Nephron progenitor cell (in vitro differentiated cells): ENCODE results near the gene TPX2.
A peak's percentile ranks its signal among the peaks of the same experiment; 100 is the strongest.

Source experiments
- DNase-seq: peaks from one replicate; pipeline ENCODE4 v3.0.0; 2021
- H3K27ac Mint-ChIP-seq: 2 replicates; pipeline ENCODE4 v1.8.0; 2021; ENCODE audit warnings: mild to moderate bottlenecking, moderate library complexity, mixed read lengths
- H3K27me3 Mint-ChIP-seq: 2 replicates; pipeline ENCODE4 v1.8.0; 2021; ENCODE audit warnings: mild to moderate bottlenecking, low read depth, mixed read lengths; ENCODE audit not compliant: poor library complexity
- H3K36me3 Mint-ChIP-seq: 2 replicates; pipeline ENCODE4 v1.8.0; 2021; ENCODE audit warnings: low read depth, mixed read lengths
- H3K4me1 Mint-ChIP-seq: 2 replicates; pipeline ENCODE4 v1.8.0; 2021; ENCODE audit warnings: mixed read lengths
- H3K4me3 Mint-ChIP-seq: 2 replicates; pipeline ENCODE4 v1.8.0; 2021; ENCODE audit warnings: mild to moderate bottlenecking, moderate library complexity, mixed read lengths
- H3K9me3 Mint-ChIP-seq: 2 replicates; pipeline ENCODE4 v1.8.0; 2021; ENCODE audit warnings: mild to moderate bottlenecking, moderate library complexity, mixed read lengths
- TF ChIP-seq, protein P1 (sequence below): fragments of 200-600 bp; sonication (generic); IDR thresholded peaks from 2 replicates; pipeline ENCODE4 v1.5.0; 2021; ENCODE audit warnings: antibody characterized with exemption

The TPX2 gene

GRCh38 chr20:31713312-31714273 lies 25.5 kb upstream of the TPX2 start:
- no peak for DNase-seq
- peak overlapping the region; percentile 91 for H3K27ac Mint-ChIP-seq
- H3K27me3 Mint-ChIP-seq, result no peaks in the 10 kb centered on the region
- H3K4me1 Mint-ChIP-seq, result peaks cover 43% of the 10 kb centered on the region
- H3K4me3 Mint-ChIP-seq, result peak overlapping the region; percentile 59
- peaks cover 54% of the 10 kb centered on the region for H3K36me3 Mint-ChIP-seq
- no peaks in the 10 kb centered on the region for H3K9me3 Mint-ChIP-seq
- TF ChIP-seq, protein P1, sequence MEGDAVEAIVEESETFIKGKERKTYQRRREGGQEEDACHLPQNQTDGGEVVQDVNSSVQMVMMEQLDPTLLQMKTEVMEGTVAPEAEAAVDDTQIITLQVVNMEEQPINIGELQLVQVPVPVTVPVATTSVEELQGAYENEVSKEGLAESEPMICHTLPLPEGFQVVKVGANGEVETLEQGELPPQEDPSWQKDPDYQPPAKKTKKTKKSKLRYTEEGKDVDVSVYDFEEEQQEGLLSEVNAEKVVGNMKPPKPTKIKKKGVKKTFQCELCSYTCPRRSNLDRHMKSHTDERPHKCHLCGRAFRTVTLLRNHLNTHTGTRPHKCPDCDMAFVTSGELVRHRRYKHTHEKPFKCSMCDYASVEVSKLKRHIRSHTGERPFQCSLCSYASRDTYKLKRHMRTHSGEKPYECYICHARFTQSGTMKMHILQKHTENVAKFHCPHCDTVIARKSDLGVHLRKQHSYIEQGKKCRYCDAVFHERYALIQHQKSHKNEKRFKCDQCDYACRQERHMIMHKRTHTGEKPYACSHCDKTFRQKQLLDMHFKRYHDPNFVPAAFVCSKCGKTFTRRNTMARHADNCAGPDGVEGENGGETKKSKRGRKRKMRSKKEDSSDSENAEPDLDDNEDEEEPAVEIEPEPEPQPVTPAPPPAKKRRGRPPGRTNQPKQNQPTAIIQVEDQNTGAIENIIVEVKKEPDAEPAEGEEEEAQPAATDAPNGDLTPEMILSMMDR, result no peak

DNA sequence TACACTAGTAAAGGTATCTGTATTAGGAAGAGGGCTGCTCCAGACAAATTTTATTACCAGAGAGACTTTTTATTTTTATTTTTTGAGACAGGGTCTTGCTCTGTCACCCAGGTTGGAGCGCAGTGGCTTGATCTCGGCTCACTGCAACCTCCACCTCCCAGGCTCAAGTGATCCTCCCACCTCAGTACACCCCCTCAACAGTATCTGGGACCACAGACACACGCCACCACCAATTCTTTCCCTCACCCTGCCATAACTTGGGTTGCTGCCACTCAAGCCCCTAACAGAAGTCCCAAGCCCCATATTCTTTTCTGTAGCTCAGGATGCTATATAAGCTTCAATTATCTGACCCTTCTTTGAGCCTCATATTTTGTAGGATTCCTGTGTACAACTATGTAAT lies 23.3 kb upstream of the TPX2 start:
- H3K9me3 Mint-ChIP-seq, result no peaks in the 10 kb centered on the region
- peaks cover 61% of the 10 kb centered on the region for H3K4me1 Mint-ChIP-seq
- peaks cover 55% of the 10 kb centered on the region for H3K36me3 Mint-ChIP-seq
- H3K4me3 Mint-ChIP-seq, result no peak overlapping the region
- no peak overlapping the region for H3K27ac Mint-ChIP-seq
- no peaks in the 10 kb centered on the region for H3K27me3 Mint-ChIP-seq
- no peak for DNase-seq
- TF ChIP-seq, protein P1, result no peak

GRCh38 chr20:31716351-31716750 lies 22.7 kb upstream of the TPX2 start:
- Mint-ChIP-seq H3K9me3 (no peaks in the 10 kb centered on the region), H3K4me1 (peaks cover 66% of the 10 kb centered on the region), H3K27me3 (no peaks in the 10 kb centered on the region), H3K4me3 (no peak overlapping the region), H3K27ac (no peak overlapping the region), H3K36me3 (peaks cover 59% of the 10 kb centered on the region)
- no peak for DNase-seq
- TF ChIP-seq, protein P1, result no peak

GRCh38 chr20:31716818-31717477 lies 22.1 kb upstream of the TPX2 start:
- no peak for DNase-seq
- no peak overlapping the region for H3K4me3 Mint-ChIP-seq
- peaks cover 69% of the 10 kb centered on the region for H3K4me1 Mint-ChIP-seq
- H3K27ac Mint-ChIP-seq, result peak overlapping the region; percentile 36
- no peaks in the 10 kb centered on the region for H3K9me3 Mint-ChIP-seq
- no peaks in the 10 kb centered on the region for H3K27me3 Mint-ChIP-seq
- H3K36me3 Mint-ChIP-seq, result peaks cover 65% of the 10 kb centered on the region
- TF ChIP-seq, protein P1, result no peak

DNA sequence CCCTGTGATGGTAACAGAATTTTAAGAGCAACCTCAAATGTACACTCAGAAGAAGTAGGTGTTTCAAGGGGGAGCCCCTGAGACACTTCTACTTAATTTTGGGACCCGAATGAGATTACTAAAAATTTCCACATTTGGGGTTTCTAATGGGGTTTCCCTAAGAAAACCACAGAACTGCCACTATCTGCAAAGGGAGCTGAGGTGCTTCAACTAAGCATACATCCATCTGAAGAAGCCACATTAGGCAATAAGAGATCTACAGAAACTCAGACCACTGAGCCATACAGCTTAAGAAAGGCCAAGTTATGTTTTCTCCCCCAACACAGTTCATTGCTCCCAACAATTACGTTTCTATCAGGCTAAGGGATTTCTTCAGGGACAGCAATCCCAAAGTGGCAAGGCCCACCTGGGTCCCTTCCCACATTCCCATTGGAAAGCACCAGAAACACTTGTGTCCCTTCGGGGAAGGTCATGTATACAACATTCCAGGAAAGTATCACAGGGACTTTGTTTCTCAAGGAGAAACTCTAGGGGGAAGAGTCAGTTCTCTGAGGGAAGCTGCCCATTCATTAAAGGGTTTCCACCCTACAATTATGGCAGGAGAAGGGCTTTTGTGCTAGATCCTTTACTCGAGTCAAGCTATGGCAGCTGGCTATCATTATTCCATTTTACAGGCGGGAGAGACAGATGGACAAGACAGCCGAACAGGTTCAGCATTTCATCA lies 21.4 kb upstream of the TPX2 start:
- DNase-seq, result no peak
- no peak overlapping the region for H3K4me3 Mint-ChIP-seq
- H3K4me1 Mint-ChIP-seq, result peaks cover 69% of the 10 kb centered on the region
- no peak overlapping the region for H3K27ac Mint-ChIP-seq
- H3K27me3 Mint-ChIP-seq, result no peaks in the 10 kb centered on the region
- TF ChIP-seq, protein P1, result no peak
- peaks cover 67% of the 10 kb centered on the region for H3K36me3 Mint-ChIP-seq
- H3K9me3 Mint-ChIP-seq, result no peaks in the 10 kb centered on the region
